Colonic mucosa (tissue), 4 donors: Measurements from ENCODE around the gene LCA5L. TPM values are rescaled to one million over a fixed set of nuclear protein-coding genes. Genes with fewer than 3 reads are reported as not detected.

Experiments
- DNase-seq: peaks from one replicate; pipeline ENCODE4 v3.0.0-alpha.2; 2020
- H3K27ac ChIP-seq: fragments of 200-600 bp; one replicate; pipeline ENCODE4 v1.8.0; 2021
- H3K27me3 ChIP-seq: fragments of 200-600 bp; one replicate; pipeline ENCODE4 v1.8.0; 2021
- H3K36me3 ChIP-seq: fragments of 200-600 bp; one replicate; pipeline ENCODE4 v1.8.0; 2021
- H3K4me1 ChIP-seq: fragments of 200-600 bp; one replicate; pipeline ENCODE4 v1.8.0; 2021; ENCODE audit warnings: mild to moderate bottlenecking
- H3K4me3 ChIP-seq: fragments of 200-600 bp; one replicate; pipeline ENCODE4 v1.8.0; 2021
- H3K9ac ChIP-seq, 2 donors: one replicate each; pipeline ENCODE4 v1.7.0; 2013; ENCODE audit warnings: control low read depth in 2 of 2, low read depth in 2 of 2, low read length in 2 of 2
- H3K9me3 ChIP-seq: fragments of 200-600 bp; one replicate; pipeline ENCODE4 v1.8.0; 2021
- CTCF ChIP-seq: fragments of 200-600 bp; IDR thresholded peaks from one replicate; pipeline ENCODE4 v1.8.0; 2022; ENCODE audit warnings: antibody characterized with exemption, mild to moderate bottlenecking
- intact Hi-C: fragments of 100-400 bp; cut with DNase I; formaldehyde crosslinking; loops from one replicate; pipeline ENCODE4 v1.14.1; 2022
- total RNA-seq, 2 donors: library from RNA; stranded (reverse); fragmentation: NEBNext Ultra II Directional in 1 of 2; extraction: Animal tissue kit (Norgen Biotek cat#: 25700) in 1 of 2; gene quantifications; one replicate each; pipeline ENCODE4 v1.2.1, GENCODE V29; 2021
- donor health status: healthy.
- donor health status: DM: no; HTN: no; CAD: no.
- donor health status: DM: no; HTN: no; CAD: no.

LCA5L gene
- total RNA-seq, 2 donors from 2014 or later: 0.64 to 0.98 TPM

DNA sequence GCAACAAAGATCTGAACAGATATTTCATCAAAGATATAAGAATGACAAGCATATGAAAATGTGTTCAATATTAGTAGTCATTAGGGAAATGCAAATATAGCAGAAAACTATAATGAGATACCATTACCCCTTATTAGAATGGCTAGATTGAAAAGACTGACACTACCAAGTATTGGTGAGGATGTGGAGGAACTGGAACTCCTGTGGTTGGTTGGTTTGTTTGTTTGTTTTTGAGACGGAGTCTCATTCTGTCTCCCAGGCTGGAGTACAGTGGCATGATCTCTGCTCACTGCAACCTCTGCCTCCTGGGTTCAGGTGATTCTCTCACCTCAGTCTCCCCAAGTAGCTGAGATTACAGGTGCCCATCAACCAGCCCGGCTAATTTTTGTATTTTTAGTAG is 77.8 kb downstream of the LCA5L start:
- H3K4me3 ChIP-seq: no peak overlapping the region
- H3K27ac ChIP-seq: no peak overlapping the region
- intact Hi-C loops: no loop called here
- H3K4me1 ChIP-seq: no peaks in the 10 kb centered on the region
- H3K9ac ChIP-seq: no peak overlapping the region
- H3K9me3 ChIP-seq: no peaks in the 10 kb centered on the region
- no peaks in the 10 kb centered on the region for H3K27me3 ChIP-seq
- DNase-seq: no peak
- no peak for TF ChIP-seq CTCF
- H3K36me3 ChIP-seq: no peaks in the 10 kb centered on the region

DNA sequence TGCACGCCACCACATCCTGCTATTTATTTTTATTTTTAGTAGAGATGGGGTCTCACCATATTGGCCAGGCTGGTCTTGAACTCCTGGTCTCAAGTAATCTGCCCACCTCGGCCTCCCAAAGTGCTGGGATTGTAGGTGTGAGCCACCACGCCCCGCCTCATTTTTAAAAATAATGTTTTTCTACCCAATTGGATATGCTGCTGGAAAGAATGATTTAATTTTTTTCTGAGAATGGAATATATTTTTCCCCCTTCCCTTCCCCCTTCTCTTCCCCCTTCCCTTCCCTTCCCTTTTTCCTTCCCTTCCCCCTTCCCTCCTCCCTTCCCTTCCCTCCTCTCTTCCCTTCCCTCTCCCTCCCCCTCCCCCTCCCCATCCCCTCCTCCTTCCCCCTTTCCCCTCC is 79.0 kb downstream of the LCA5L start:
- Histone ChIP-seq H3K27me3 (no peaks in the 10 kb centered on the region), H3K4me3 (no peak overlapping the region), H3K36me3 (no peaks in the 10 kb centered on the region), H3K9me3 (no peaks in the 10 kb centered on the region), H3K4me1 (no peaks in the 10 kb centered on the region), H3K27ac (no peak overlapping the region), H3K9ac (no peak overlapping the region)
- DNase-seq: no peak
- intact Hi-C loops: no loop called here
- TF ChIP-seq CTCF: no peak

- H3K4me1 ChIP-seq: no peaks in the 10 kb centered on the region
- H3K27ac ChIP-seq: no peak overlapping the region
- H3K27me3 ChIP-seq: no peaks in the 10 kb centered on the region
- no peak for DNase-seq
- no peak overlapping the region for H3K9ac ChIP-seq
- H3K4me3 ChIP-seq: no peak overlapping the region
- TF ChIP-seq CTCF: no peak
- no peaks in the 10 kb centered on the region for H3K9me3 ChIP-seq
- intact Hi-C loops: no loop called here
- H3K36me3 ChIP-seq: no peaks in the 10 kb centered on the region
Measured at GRCh38 chr21:39364949-39365348, 80.6 kb downstream of the LCA5L start.

- Histone ChIP-seq H3K4me1 (no peaks in the 10 kb centered on the region), H3K27ac (no peak overlapping the region), H3K36me3 (no peaks in the 10 kb centered on the region), H3K27me3 (no peaks in the 10 kb centered on the region), H3K9me3 (no peaks in the 10 kb centered on the region), H3K4me3 (no peak overlapping the region), H3K9ac (no peak overlapping the region)
- DNase-seq: no peak
- no peak for TF ChIP-seq CTCF
- intact Hi-C loops: no loop called here
Measured at GRCh38 chr21:39363607-39364555, 81.7 kb downstream of the LCA5L start.

- no peaks in the 10 kb centered on the region for H3K27me3 ChIP-seq
- no peaks in the 10 kb centered on the region for H3K9me3 ChIP-seq
- no peaks in the 10 kb centered on the region for H3K36me3 ChIP-seq
- TF ChIP-seq CTCF: no peak
- intact Hi-C loops: no loop called here
- no peaks in the 10 kb centered on the region for H3K4me1 ChIP-seq
- no peak for DNase-seq
- no peak overlapping the region for H3K9ac ChIP-seq
- no peak overlapping the region for H3K27ac ChIP-seq
- H3K4me3 ChIP-seq: no peak overlapping the region
Measured at GRCh38 chr21:39362733-39363132, 82.8 kb downstream of the LCA5L start.
